CD4-positive, CD25-positive, alpha-beta regulatory T cell (primary cell): ENCODE results near the gene TOMM40L. TPM values are rescaled to one million over a fixed set of nuclear protein-coding genes. Genes with fewer than 3 reads are reported as not detected.
A peak's percentile ranks its signal among the peaks of the same experiment; 100 is the strongest.

Source experiments
- ATAC-seq, 2 donors: fragments of 150-1000 bp; cut with Tn5 transposase; one replicate each; pipeline ENCODE4 v1.10.0; 2021; ENCODE audit warnings: low read depth in 2 of 2, moderate number of reproducible peaks in 2 of 2, moderate library complexity in 1 of 2
- DNase-seq, 3 donors: peaks; one replicate each; pipeline versions ENCODE4 v3.0.0 to v3.0.0-alpha.2; 2012 to 2022; ENCODE audit warnings: mixed read lengths in 1 of 3
- H3K27ac ChIP-seq: one replicate; pipeline ENCODE4 v1.7.0; 2013; ENCODE audit warnings: mild to moderate bottlenecking, low read length; ENCODE audit not compliant: insufficient read depth, poor library complexity, severe bottlenecking
- H3K27me3 ChIP-seq: one replicate; pipeline ENCODE4 v1.7.0; 2013; ENCODE audit warnings: low read length; ENCODE audit not compliant: control insufficient read depth, insufficient read depth
- H3K36me3 ChIP-seq: one replicate; pipeline ENCODE4 v1.7.0; 2013; ENCODE audit warnings: mild to moderate bottlenecking, low read length, moderate library complexity; ENCODE audit not compliant: control insufficient read depth, insufficient read depth
- H3K4me1 ChIP-seq: 2 replicates; pipeline ENCODE4 v1.7.0; 2013; ENCODE audit warnings: mild to moderate bottlenecking, low read length; ENCODE audit not compliant: insufficient read depth, control insufficient read depth, poor library complexity, severe bottlenecking
- H3K4me3 ChIP-seq: one replicate; pipeline ENCODE4 v1.7.0; 2013; ENCODE audit warnings: low read depth, mild to moderate bottlenecking, low read length, moderate library complexity
- H3K9me3 ChIP-seq, 2 experiments: 1 replicate in 1 of 2; 2 replicates in 1 of 2; pipeline ENCODE4 v1.7.0; 2013; ENCODE audit warnings: low read length in 2 of 2, mild to moderate bottlenecking in 1 of 2, moderate library complexity in 1 of 2; ENCODE audit not compliant: control insufficient read depth in 2 of 2
- H3K27ac Mint-ChIP-seq, 3 donors: one replicate each; pipeline ENCODE4 v1.8.0; 2020 to 2022; ENCODE audit warnings: mild to moderate bottlenecking in 3 of 3, mixed read lengths in 3 of 3, moderate library complexity in 2 of 3
- H3K27me3 Mint-ChIP-seq: one replicate; pipeline ENCODE4 v1.8.0; 2022; ENCODE audit warnings: mild to moderate bottlenecking, mixed read lengths
- H3K36me3 Mint-ChIP-seq: one replicate; pipeline ENCODE4 v1.8.0; 2020; ENCODE audit warnings: mixed read lengths
- H3K4me1 Mint-ChIP-seq, 4 donors: one replicate each; pipeline ENCODE4 v1.8.0; 2020 to 2022; ENCODE audit warnings: mixed read lengths in 4 of 4, mild to moderate bottlenecking in 1 of 4
- H3K4me3 Mint-ChIP-seq, 4 donors: one replicate each; pipeline ENCODE4 v1.8.0; 2020 to 2022; ENCODE audit warnings: mild to moderate bottlenecking in 4 of 4, mixed read lengths in 4 of 4, moderate library complexity in 3 of 4
- H3K9me3 Mint-ChIP-seq, 7 donors: one replicate each; pipeline ENCODE4 v1.8.0; 2020 to 2022; ENCODE audit warnings: mixed read lengths in 7 of 7, mild to moderate bottlenecking in 3 of 7, moderate library complexity in 2 of 7
- polyA plus RNA-seq, 4 donors: library from polyadenylated mRNA; unstranded; fragments of 300-500 nt; fragmentation: Illumina TruSeq; gene quantifications; one replicate each; pipeline ENCODE4 v1.2.3, GENCODE V29; 2021
- total RNA-seq: library from RNA; stranded (reverse); gene quantifications from one replicate; pipeline ENCODE4 v1.2.3, GENCODE V29; 2022

Gene TOMM40L
- total and polyA plus RNA-seq, 5 donors from 2014 or later: 5.3 to 8.6 (median 6.4) TPM

GRCh38 chr1:161185282-161185682, 40.6 kb upstream of the TOMM40L start:
- H3K36me3 ChIP-seq: no peaks in the 10 kb centered on the region
- peak; percentile 68 to 95 (median 87) for DNase-seq
- H3K4me3 Mint-ChIP-seq: peak overlapping the region; percentile 82 to 89 (median 88)
- H3K27me3 Mint-ChIP-seq: no peaks in the 10 kb centered on the region
- H3K27me3 ChIP-seq: no peaks in the 10 kb centered on the region
- H3K36me3 Mint-ChIP-seq: no peaks in the 10 kb centered on the region
- peak overlapping the region; percentile 80 for H3K27ac ChIP-seq
- peaks cover 89% of the 10 kb centered on the region for H3K4me1 ChIP-seq
- H3K9me3 ChIP-seq: no peaks in the 10 kb centered on the region
- peak; percentile 66 to 70 for ATAC-seq
- peaks cover 17 to 85% (median 57%) of the 10 kb centered on the region in 4 donors for H3K4me1 Mint-ChIP-seq
- H3K27ac Mint-ChIP-seq: peak overlapping the region; percentile 94 to 97 (median 95)
- H3K9me3 Mint-ChIP-seq: peaks cover 0 to 1% (median 0%) of the 10 kb centered on the region in 7 donors
- H3K4me3 ChIP-seq: peak overlapping the region; percentile 65

- Mint-ChIP-seq H3K4me3 (peak overlapping the region; percentile 82 to 89 (median 88)), H3K4me1 (peaks cover 17 to 79% (median 52%) of the 10 kb centered on the region in 4 donors), H3K36me3 (no peaks in the 10 kb centered on the region), H3K27ac (peak overlapping the region; percentile 94 to 97 (median 95)), H3K9me3 (peaks cover 0 to 1% (median 0%) of the 10 kb centered on the region in 7 donors), H3K27me3 (no peaks in the 10 kb centered on the region)
- Histone ChIP-seq H3K4me1 (peaks cover 87% of the 10 kb centered on the region), H3K4me3 (peak overlapping the region; percentile 65), H3K27ac (peak overlapping the region; percentile 80), H3K36me3 (no peaks in the 10 kb centered on the region), H3K27me3 (no peaks in the 10 kb centered on the region), H3K9me3 (no peaks in the 10 kb centered on the region)
- ATAC-seq (no peak), DNase-seq (peak in 1 of 3 donors; percentile 55)
These were observed 40.0 kb upstream of the TOMM40L start for GRCh38 chr1:161185732-161186311.

GRCh38 chr1:161187311-161187710, 38.5 kb upstream of the TOMM40L start:
- Histone ChIP-seq H3K9me3 (no peaks in the 10 kb centered on the region), H3K4me1 (peaks cover 81% of the 10 kb centered on the region), H3K27me3 (no peaks in the 10 kb centered on the region), H3K36me3 (no peaks in the 10 kb centered on the region), H3K4me3 (peak overlapping the region; percentile 34), H3K27ac (peak overlapping the region; percentile 80)
- H3K36me3 Mint-ChIP-seq: no peaks in the 10 kb centered on the region
- peak overlapping the region; percentile 94 to 97 (median 95) for H3K27ac Mint-ChIP-seq
- H3K9me3 Mint-ChIP-seq: peaks cover 0 to under 1% (median 0%) of the 10 kb centered on the region in 7 donors
- H3K4me3 Mint-ChIP-seq: peak overlapping the region in 3 of 4 donors; percentile 39 to 89 (median 45)
- ATAC-seq (no peak), DNase-seq (no peak)
- no peaks in the 10 kb centered on the region for H3K27me3 Mint-ChIP-seq
- peaks cover 15 to 74% (median 47%) of the 10 kb centered on the region in 4 donors for H3K4me1 Mint-ChIP-seq

- no peak for DNase-seq
- Histone ChIP-seq H3K4me1 (peaks cover 78% of the 10 kb centered on the region), H3K27ac (peak overlapping the region; percentile 80), H3K4me3 (no peak overlapping the region), H3K9me3 (no peaks in the 10 kb centered on the region), H3K36me3 (no peaks in the 10 kb centered on the region), H3K27me3 (no peaks in the 10 kb centered on the region)
- Mint-ChIP-seq H3K27ac (peak overlapping the region; percentile 80 to 98 (median 92)), H3K4me3 (peak overlapping the region in 2 of 4 donors; percentile 48 to 55), H3K9me3 (no peaks in the 10 kb centered on the region), H3K36me3 (peaks cover 3% of the 10 kb centered on the region), H3K27me3 (no peaks in the 10 kb centered on the region), H3K4me1 (peaks cover 17 to 74% (median 47%) of the 10 kb centered on the region in 4 donors)
- no peak for ATAC-seq
These were observed 37.5 kb upstream of the TOMM40L start for GRCh38 chr1:161188381-161188780.

GRCh38 chr1:161189036-161189435, 36.8 kb upstream of the TOMM40L start:
- no peaks in the 10 kb centered on the region for H3K27me3 Mint-ChIP-seq
- no peaks in the 10 kb centered on the region for H3K9me3 Mint-ChIP-seq
- H3K9me3 ChIP-seq: no peaks in the 10 kb centered on the region
- peak overlapping the region; percentile 60 to 92 (median 78) for H3K27ac Mint-ChIP-seq
- H3K27me3 ChIP-seq: no peaks in the 10 kb centered on the region
- H3K4me1 Mint-ChIP-seq: peaks cover 17 to 68% (median 44%) of the 10 kb centered on the region in 4 donors
- no peaks in the 10 kb centered on the region for H3K36me3 ChIP-seq
- H3K4me3 ChIP-seq: no peak overlapping the region
- H3K36me3 Mint-ChIP-seq: peaks cover 3% of the 10 kb centered on the region
- H3K27ac ChIP-seq: peak overlapping the region; percentile 80
- H3K4me1 ChIP-seq: peaks cover 71% of the 10 kb centered on the region
- no peak for ATAC-seq
- H3K4me3 Mint-ChIP-seq: peak overlapping the region in 1 of 4 donors; percentile 48
- no peak for DNase-seq

GRCh38 chr1:161190962-161191521, 34.8 kb upstream of the TOMM40L start:
- peaks cover 3% of the 10 kb centered on the region for H3K36me3 Mint-ChIP-seq

GRCh38 chr1:161191971-161192370, 33.9 kb upstream of the TOMM40L start:
- no peaks in the 10 kb centered on the region for H3K27me3 ChIP-seq
- H3K36me3 ChIP-seq: no peaks in the 10 kb centered on the region
- H3K4me3 ChIP-seq: no peak overlapping the region
- Mint-ChIP-seq H3K4me3 (no peak overlapping the region), H3K27ac (peak overlapping the region; percentile 4 to 71 (median 69)), H3K9me3 (no peaks in the 10 kb centered on the region), H3K36me3 (peaks cover 3% of the 10 kb centered on the region), H3K27me3 (no peaks in the 10 kb centered on the region), H3K4me1 (peaks cover 7 to 53% (median 30%) of the 10 kb centered on the region in 4 donors)
- no peak overlapping the region for H3K27ac ChIP-seq
- DNase-seq (no peak), ATAC-seq (no peak)
- H3K9me3 ChIP-seq: no peaks in the 10 kb centered on the region
- peaks cover 45% of the 10 kb centered on the region for H3K4me1 ChIP-seq

More at GRCh38 chr1:161190962-161191521, 34.8 kb upstream of the TOMM40L start:
- H3K4me3 ChIP-seq: no peak overlapping the region
- peak overlapping the region in 1 of 3 donors; percentile 35 for H3K27ac Mint-ChIP-seq
- H3K9me3 ChIP-seq: no peaks in the 10 kb centered on the region
- no peak overlapping the region for H3K27ac ChIP-seq
- H3K27me3 Mint-ChIP-seq: no peaks in the 10 kb centered on the region
- DNase-seq (no peak), ATAC-seq (no peak)
- H3K4me1 ChIP-seq: peaks cover 54% of the 10 kb centered on the region
- no peaks in the 10 kb centered on the region for H3K27me3 ChIP-seq
- H3K4me3 Mint-ChIP-seq: no peak overlapping the region
- H3K36me3 ChIP-seq: no peaks in the 10 kb centered on the region
- peaks cover 8 to 63% (median 32%) of the 10 kb centered on the region in 4 donors for H3K4me1 Mint-ChIP-seq
- H3K9me3 Mint-ChIP-seq: no peaks in the 10 kb centered on the region
